ENCODE measurements around the gene AP1G2. TPM values are rescaled to one million over a fixed set of nuclear protein-coding genes. Genes with fewer than 3 reads are reported as not detected.

AP1G2 gene
- total RNA-seq, 4 donors from 2014 or later = 15.9 to 30.2 (median 20.0) TPM

DNA sequence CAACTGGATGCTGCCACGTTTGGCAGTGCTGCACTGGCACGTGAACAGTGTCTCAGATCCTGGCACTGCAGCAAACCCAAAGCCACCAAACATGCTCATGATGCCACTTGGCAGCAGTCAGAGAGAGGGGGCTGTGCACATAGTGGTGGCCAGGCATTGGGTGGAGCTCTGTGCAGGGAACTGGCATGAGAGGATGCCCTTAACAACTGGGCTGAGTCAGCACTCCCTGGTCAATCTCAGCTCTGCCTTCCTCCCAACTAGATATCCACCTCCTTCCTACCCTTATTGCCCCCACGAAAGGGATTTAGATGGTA lies 53.0 kb downstream of the AP1G2 start:
- no peak for DNase-seq (ENCODE audit: extremely low spot score)
- no peaks in the 10 kb centered on the region for H3K9me3 ChIP-seq
- intact Hi-C loops (cut with DNase I) = no loop called here
- H3K27me3 ChIP-seq = no peaks in the 10 kb centered on the region
- H3K36me3 ChIP-seq = no peaks in the 10 kb centered on the region
- TF ChIP-seq, protein P1, sequence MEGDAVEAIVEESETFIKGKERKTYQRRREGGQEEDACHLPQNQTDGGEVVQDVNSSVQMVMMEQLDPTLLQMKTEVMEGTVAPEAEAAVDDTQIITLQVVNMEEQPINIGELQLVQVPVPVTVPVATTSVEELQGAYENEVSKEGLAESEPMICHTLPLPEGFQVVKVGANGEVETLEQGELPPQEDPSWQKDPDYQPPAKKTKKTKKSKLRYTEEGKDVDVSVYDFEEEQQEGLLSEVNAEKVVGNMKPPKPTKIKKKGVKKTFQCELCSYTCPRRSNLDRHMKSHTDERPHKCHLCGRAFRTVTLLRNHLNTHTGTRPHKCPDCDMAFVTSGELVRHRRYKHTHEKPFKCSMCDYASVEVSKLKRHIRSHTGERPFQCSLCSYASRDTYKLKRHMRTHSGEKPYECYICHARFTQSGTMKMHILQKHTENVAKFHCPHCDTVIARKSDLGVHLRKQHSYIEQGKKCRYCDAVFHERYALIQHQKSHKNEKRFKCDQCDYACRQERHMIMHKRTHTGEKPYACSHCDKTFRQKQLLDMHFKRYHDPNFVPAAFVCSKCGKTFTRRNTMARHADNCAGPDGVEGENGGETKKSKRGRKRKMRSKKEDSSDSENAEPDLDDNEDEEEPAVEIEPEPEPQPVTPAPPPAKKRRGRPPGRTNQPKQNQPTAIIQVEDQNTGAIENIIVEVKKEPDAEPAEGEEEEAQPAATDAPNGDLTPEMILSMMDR (IDR thresholded peaks at IDR 0.05) = no peak
- no peak for TF ChIP-seq POLR2A (IDR thresholded peaks at IDR 0.05; ENCODE audit: low read depth)
- TF ChIP-seq POLR2AphosphoS5 (IDR thresholded peaks at IDR 0.05) = no peak
- no peak for TF ChIP-seq EP300 (IDR thresholded peaks at IDR 0.05)
- no peak overlapping the region for H3K4me3 ChIP-seq
- 78% methylated on average over 3 of the region's 3 CpGs for WGBS
- peaks cover 0 to 12% (median 3%) of the 10 kb centered on the region in 4 donors for H3K4me1 ChIP-seq
- no peak overlapping the region for H3K27ac ChIP-seq (replicated peaks in 1 of 4)

DNA sequence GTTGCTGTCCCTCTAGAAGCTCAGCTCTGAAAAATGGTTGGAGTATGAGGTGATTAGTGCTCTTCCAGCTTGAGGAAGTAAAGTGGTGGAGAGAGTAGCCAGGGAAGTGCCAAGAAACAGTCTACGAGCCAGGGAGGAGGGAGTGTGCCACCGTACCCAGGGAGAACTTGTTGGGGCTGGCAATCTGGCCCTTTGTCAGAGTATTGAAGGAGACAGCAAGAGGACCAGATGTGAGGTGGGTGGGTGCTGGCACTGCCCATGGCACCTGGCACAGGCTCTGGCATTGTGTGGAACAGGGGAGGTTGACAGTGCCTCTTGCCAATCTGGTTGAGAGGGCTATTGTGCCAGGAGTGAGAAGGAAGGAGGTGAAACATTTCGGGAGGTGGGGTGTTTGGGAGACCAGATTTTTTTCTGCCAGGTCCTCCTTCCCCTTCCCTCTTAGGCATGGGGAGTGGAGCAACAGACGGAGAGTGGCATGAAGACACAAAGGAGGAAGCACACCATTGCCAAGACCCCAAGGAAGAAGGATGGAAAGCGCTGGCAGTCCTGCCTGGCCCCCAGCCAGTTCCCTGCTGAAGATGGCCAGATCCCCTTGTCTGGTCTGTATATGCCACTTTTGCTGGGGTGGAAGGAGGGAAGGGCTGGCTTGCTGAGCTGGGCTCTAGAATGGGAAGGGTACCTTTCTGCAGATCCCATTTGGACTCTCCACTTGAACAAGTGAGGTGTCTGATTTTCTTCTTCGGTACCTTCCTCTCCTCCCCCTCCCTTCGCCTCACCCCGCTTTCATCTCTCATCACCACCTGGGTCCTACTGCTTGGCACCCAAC lies 53.6 kb downstream of the AP1G2 start:
- WGBS = 75% methylated on average over 8 of the region's 8 CpGs
- Histone ChIP-seq H3K4me3 (no peak overlapping the region), H3K27ac (replicated peaks in 1 of 4) (no peak overlapping the region), H3K9me3 (no peaks in the 10 kb centered on the region), H3K4me1 (peaks cover 0 to 12% (median 3%) of the 10 kb centered on the region in 4 donors), H3K27me3 (no peaks in the 10 kb centered on the region), H3K36me3 (no peaks in the 10 kb centered on the region)
- intact Hi-C loops (cut with DNase I) = no loop called here
- TF ChIP-seq, protein P1 (IDR thresholded peaks at IDR 0.05) = no peak
- TF ChIP-seq POLR2A (IDR thresholded peaks at IDR 0.05; ENCODE audit: low read depth) (no peak), POLR2AphosphoS5 (IDR thresholded peaks at IDR 0.05) (no peak), EP300 (IDR thresholded peaks at IDR 0.05) (no peak)
- DNase-seq (ENCODE audit: extremely low spot score) = no peak

DNA sequence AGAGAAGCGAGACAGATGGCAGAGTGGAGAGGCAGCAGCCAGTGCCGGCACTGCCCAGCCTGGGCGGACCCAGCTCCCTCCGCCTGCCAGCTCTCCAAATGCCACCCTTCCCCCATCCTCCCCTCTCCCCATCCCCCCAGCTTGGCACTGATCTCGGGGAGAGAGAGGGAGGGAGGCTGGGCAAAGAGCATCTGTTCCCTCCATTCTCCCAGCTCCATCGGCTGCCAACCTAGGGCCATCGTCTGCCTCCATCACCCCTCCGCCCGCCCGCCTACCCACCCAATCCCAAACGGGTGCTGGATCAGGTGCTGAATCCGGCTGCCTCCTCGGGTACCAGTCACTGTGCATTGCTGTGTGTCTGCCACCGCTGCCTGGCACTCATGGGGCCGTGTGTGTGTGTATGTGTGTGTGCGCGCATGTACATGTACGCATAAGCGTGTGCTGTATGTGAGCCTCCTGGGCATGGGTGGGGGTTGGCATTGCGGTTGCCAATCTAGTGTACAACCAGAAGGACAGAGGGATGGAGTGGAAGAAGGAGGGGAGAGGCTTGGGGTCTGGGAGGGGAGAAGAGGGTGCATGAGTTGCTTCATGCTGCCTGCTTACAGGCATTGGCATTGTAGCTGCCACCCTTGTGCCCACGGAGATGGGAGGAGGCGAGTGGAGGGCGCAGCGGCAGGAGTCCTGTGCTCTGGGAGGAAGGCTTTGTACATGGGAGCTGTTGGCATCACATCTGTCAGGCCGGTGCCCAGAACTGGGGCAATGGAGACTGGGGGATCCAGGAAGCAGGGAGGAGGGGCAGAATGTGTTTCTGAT lies 54.4 kb downstream of the AP1G2 start:
- Histone ChIP-seq H3K27ac (replicated peaks in 1 of 4) (no peak overlapping the region), H3K4me1 (peaks cover 0 to 12% (median 3%) of the 10 kb centered on the region in 4 donors), H3K9me3 (no peaks in the 10 kb centered on the region), H3K27me3 (no peaks in the 10 kb centered on the region), H3K36me3 (no peaks in the 10 kb centered on the region), H3K4me3 (peak overlapping the region in 2 of 4 donors; percentile 28 to 36)
- TF ChIP-seq, protein P1 (IDR thresholded peaks at IDR 0.05) = no peak
- TF ChIP-seq EP300 (IDR thresholded peaks at IDR 0.05) (no peak), POLR2AphosphoS5 (IDR thresholded peaks at IDR 0.05) (no peak), POLR2A (IDR thresholded peaks at IDR 0.05; ENCODE audit: low read depth) (no peak)
- intact Hi-C loops (cut with DNase I) = no loop called here
- 83% methylated on average over 19 of the region's 25 CpGs for WGBS
- no peak for DNase-seq (ENCODE audit: extremely low spot score)

DNA sequence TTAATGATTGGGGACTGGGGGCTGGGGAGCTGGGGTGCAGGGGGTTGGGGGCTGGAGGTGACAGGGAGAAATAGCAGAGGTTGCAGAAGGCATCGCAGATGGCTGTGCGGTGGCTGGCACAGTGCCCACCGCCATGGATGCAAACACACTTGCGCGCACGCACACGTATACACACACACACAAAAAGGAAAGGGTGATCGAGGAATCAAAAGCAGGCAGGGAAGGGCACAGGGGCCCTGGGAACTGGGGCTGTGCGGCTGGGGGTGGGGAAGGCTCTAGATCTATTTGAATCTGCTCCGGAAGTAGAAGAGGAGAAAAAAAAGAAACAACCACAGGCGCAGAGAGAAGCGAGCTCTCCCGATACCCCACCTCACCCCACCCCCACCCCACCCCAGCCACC lies 55.4 kb downstream of the AP1G2 start:
- Histone ChIP-seq H3K27ac (replicated peaks in 1 of 4) (no peak overlapping the region), H3K9me3 (no peaks in the 10 kb centered on the region), H3K4me1 (peaks cover 0 to 12% (median 3%) of the 10 kb centered on the region in 4 donors), H3K4me3 (peak overlapping the region; percentile 28 to 37 (median 33)), H3K36me3 (no peaks in the 10 kb centered on the region), H3K27me3 (no peaks in the 10 kb centered on the region)
- TF ChIP-seq, protein P1 (IDR thresholded peaks at IDR 0.05) = no peak
- TF ChIP-seq EP300 (IDR thresholded peaks at IDR 0.05) = no peak
- TF ChIP-seq POLR2AphosphoS5 (IDR thresholded peaks at IDR 0.05) = no peak
- TF ChIP-seq POLR2A (IDR thresholded peaks at IDR 0.05; ENCODE audit: low read depth) = no peak
- intact Hi-C loops (cut with DNase I) = no loop called here
- no peak for DNase-seq (ENCODE audit: extremely low spot score)
- WGBS = 37% methylated on average over 13 of the region's 13 CpGs

Other genes starting within 250 kb of the AP1G2 start
- gene PABPN1, start 246.3 kb downstream of the AP1G2 start, total RNA-seq = 10 to 100 TPM; 44.6 to 68.1 (median 53.9) TPM
- 10 to 100 TPM; 12.5 to 36.9 (median 24.9) TPM for gene SLC22A17, start 214.9 kb downstream of the AP1G2 start, total RNA-seq
- 10 to 100 TPM; 10.1 to 21.4 (median 12.8) TPM for gene EFS, start 202.6 kb downstream of the AP1G2 start, total RNA-seq
- not detected for gene IL25, start 195.0 kb downstream of the AP1G2 start, total RNA-seq
- 1 to 10 TPM in 3 of 4 donors, under 1 TPM in 1; 0.78 to 2.9 (median 1.9) TPM for gene CMTM5, start 190.7 kb downstream of the AP1G2 start, total RNA-seq
- under 1 TPM in 3 of 4 donors, not detected in 1; under 0.01 to 0.06 (median under 0.01) TPM for gene MYH6, start 159.5 kb downstream of the AP1G2 start, total RNA-seq
- gene MYH7, start 132.1 kb downstream of the AP1G2 start, total RNA-seq = under 1 TPM in 2 of 4 donors, not detected in 2; 0.11 to 0.26 TPM
- 10 to 100 TPM; 21.6 to 43.2 (median 34.0) TPM for gene NGDN, start 98.1 kb downstream of the AP1G2 start, total RNA-seq
- gene ZFHX2, start 16.0 kb downstream of the AP1G2 start, total RNA-seq = 1 to 10 TPM in 3 of 4 donors, under 1 TPM in 1; 0.50 to 1.8 (median 1.2) TPM
- 10 to 100 TPM; 18.3 to 20.0 (median 19.7) TPM for gene THTPA, start 11.5 kb downstream of the AP1G2 start, total RNA-seq
- 1 to 10 TPM in 3 of 4 donors, under 1 TPM in 1; 0.83 to 2.8 (median 2.0) TPM for gene JPH4, start 11.0 kb upstream of the AP1G2 start, total RNA-seq
- gene DHRS2, start 68.6 kb upstream of the AP1G2 start, total RNA-seq = under 1 TPM in 2 of 4 donors, not detected in 2; 0.63 to 0.66 TPM

Data from esophagus muscularis mucosa (tissue), 4 donors.